Measurements from ENCODE around the gene CDH23.

The CDH23 gene

GRCh38 chr10:71440506-71441035, 43.9 kb downstream of the CDH23 start:
- DNase-seq (ENCODE audit: low read depth, low spot score): no peak

GRCh38 chr10:71442000-71442399, 45.3 kb downstream of the CDH23 start:
- DNase-seq (ENCODE audit: low read depth, low spot score): no peak

GRCh38 chr10:71442859-71443570, 46.3 kb downstream of the CDH23 start:
- no peak for DNase-seq (ENCODE audit: low read depth, low spot score)

GRCh38 chr10:71443676-71444075, 47.0 kb downstream of the CDH23 start:
- DNase-seq (ENCODE audit: low read depth, low spot score): no peak

- no peak for DNase-seq (ENCODE audit: low read depth, low spot score)
Measured at GRCh38 chr10:71444284-71445054, 47.7 kb downstream of the CDH23 start.

GRCh38 chr10:71447676-71448075, 51.0 kb downstream of the CDH23 start:
- DNase-seq (ENCODE audit: low read depth, low spot score): no peak

GRCh38 chr10:71448146-71448545, 51.4 kb downstream of the CDH23 start:
- DNase-seq (ENCODE audit: low read depth, low spot score): no peak

- no peak for DNase-seq (ENCODE audit: low read depth, low spot score)
Measured at GRCh38 chr10:71449026-71449425, 52.3 kb downstream of the CDH23 start.

- no peak for DNase-seq (ENCODE audit: low read depth, low spot score)
Measured at GRCh38 chr10:71451754-71452153, 55.0 kb downstream of the CDH23 start.

GRCh38 chr10:71453186-71453585, 56.5 kb downstream of the CDH23 start:
- no peak for DNase-seq (ENCODE audit: low read depth, low spot score)

- no peak for DNase-seq (ENCODE audit: low read depth, low spot score)
Measured at GRCh38 chr10:71454347-71454746, 57.6 kb downstream of the CDH23 start.

GRCh38 chr10:71455035-71455434, 58.3 kb downstream of the CDH23 start:
- DNase-seq (ENCODE audit: low read depth, low spot score): no peak

GRCh38 chr10:71456631-71457030, 59.9 kb downstream of the CDH23 start:
- no peak for DNase-seq (ENCODE audit: low read depth, low spot score)

GRCh38 chr10:71457908-71458307, 61.2 kb downstream of the CDH23 start:
- no peak for DNase-seq (ENCODE audit: low read depth, low spot score)

- DNase-seq (ENCODE audit: low read depth, low spot score): no peak
Measured at GRCh38 chr10:71458387-71458786, 61.7 kb downstream of the CDH23 start.

GRCh38 chr10:71459513-71459912, 62.8 kb downstream of the CDH23 start:
- no peak for DNase-seq (ENCODE audit: low read depth, low spot score)

GRCh38 chr10:71460615-71461014, 63.9 kb downstream of the CDH23 start:
- DNase-seq (ENCODE audit: low read depth, low spot score): no peak

- no peak for DNase-seq (ENCODE audit: low read depth, low spot score)
Measured at GRCh38 chr10:71461457-71461856, 64.7 kb downstream of the CDH23 start.

- no peak for DNase-seq (ENCODE audit: low read depth, low spot score)
Measured at GRCh38 chr10:71462062-71462935, 65.6 kb downstream of the CDH23 start.

- no peak for DNase-seq (ENCODE audit: low read depth, low spot score)
Measured at GRCh38 chr10:71463111-71463510, 66.4 kb downstream of the CDH23 start.

- no peak for DNase-seq (ENCODE audit: low read depth, low spot score)
Measured at GRCh38 chr10:71465551-71466252, 69.0 kb downstream of the CDH23 start.

All from activated CD4-positive, CD25-positive, alpha-beta regulatory T cell treated with anti-CD3 and anti-CD28 coated beads, Interleukin-2, amount 50 U/mL, for 16 hours (primary cell).